Measurements from ENCODE around the gene RFPL4A. TPM values are rescaled to one million over a fixed set of nuclear protein-coding genes. Genes with fewer than 3 reads are reported as not detected.

Gene RFPL4A
- total and polyA plus RNA-seq, 2 of the 8 experiments (the other 6 are each of a cell fraction or from before 2014, with no cell fraction given): not detected

DNA sequence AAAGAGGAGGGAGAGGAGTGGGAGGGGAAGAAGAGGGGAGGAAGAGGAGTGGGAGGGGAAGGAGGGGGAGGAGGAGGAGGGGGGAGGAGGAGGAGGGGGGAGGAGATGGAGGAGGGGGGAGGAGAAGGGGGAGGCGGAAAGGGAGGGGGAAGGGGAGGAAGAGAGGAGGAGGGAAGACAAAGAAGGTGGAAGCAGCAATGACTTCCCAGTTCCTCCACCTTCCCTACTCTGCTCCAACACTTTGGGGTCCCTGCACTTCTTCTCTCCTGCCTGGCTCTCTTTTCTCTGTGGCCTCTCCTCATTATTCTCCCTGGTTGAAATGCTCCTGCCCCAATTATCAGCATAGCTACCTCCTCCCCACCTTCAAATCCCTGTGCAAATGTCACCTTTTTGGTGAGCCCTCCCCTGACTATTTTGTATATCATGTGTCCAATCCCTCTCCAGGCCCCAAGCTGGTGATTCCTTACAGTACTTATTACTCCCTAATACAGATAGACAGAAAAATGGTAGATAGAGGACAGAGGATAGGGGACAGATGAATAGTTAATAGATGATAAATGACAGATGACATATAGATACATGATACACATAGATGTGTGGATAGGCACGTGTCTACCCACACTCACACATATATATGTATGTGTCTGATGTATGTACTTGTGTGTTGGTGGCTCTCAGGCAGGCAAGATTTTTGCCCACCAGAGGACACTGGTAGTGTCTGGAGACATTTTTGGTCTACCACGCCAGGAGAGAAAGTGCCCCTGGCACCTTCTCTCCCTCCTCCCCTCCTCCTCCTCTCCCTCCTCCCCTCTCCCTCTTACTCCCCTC, 45.9 kb upstream of the RFPL4A start:
- no peaks in the 10 kb centered on the region for H3K79me2 ChIP-seq (ENCODE audit: control insufficient read depth in 1 of 2, insufficient read depth in 2 of 2, low read length in 2 of 2)
- H3K4me1 ChIP-seq (replicated peaks in 1 of 4; ENCODE audit: control insufficient read depth in 3 of 4, insufficient read depth in 4 of 4, low read length in 3 of 4): no peaks in the 10 kb centered on the region
- no peak overlapping the region for H3K27ac ChIP-seq (ENCODE audit: low read depth, low read length)
- no peaks in the 10 kb centered on the region for H3K79me1 ChIP-seq (ENCODE audit: low read depth, low read length)
- H4K5ac ChIP-seq (ENCODE audit: insufficient read length, low read depth, low read length): no peak overlapping the region
- no peak overlapping the region for H4K91ac ChIP-seq (replicated peaks; ENCODE audit: insufficient read length, low read length)
- H3K27me3 ChIP-seq (replicated peaks in 1 of 4; ENCODE audit: control insufficient read depth in 3 of 4, extremely low read depth in 1 of 4, insufficient read depth in 3 of 4, low read length in 3 of 4): no peaks in the 10 kb centered on the region
- H3K9ac ChIP-seq (replicated peaks in 1 of 4; ENCODE audit: extremely low read depth in 1 of 4, low read depth in 3 of 4, low read length in 3 of 4): no peak overlapping the region
- no peak overlapping the region for H3K18ac ChIP-seq (ENCODE audit: extremely low read depth, low read length)
- no peak overlapping the region for H3K56ac ChIP-seq (replicated peaks; ENCODE audit: insufficient read length, low read depth, low read length)
- H2BK12ac ChIP-seq (ENCODE audit: low read depth, low read length): no peak overlapping the region
- H4K8ac ChIP-seq (ENCODE audit: extremely low read depth, insufficient read depth, low read length): no peak overlapping the region
- no peaks in the 10 kb centered on the region for H4K20me1 ChIP-seq (replicated peaks in 1 of 2; ENCODE audit: control insufficient read depth in 1 of 2, insufficient read depth in 2 of 2, low read length in 2 of 2)
- H3K9me3 ChIP-seq (ENCODE audit: insufficient read depth in 2 of 2, low read depth in 1 of 2, low read length in 1 of 2): peaks cover 53 to 70% of the 10 kb centered on the region in 2 experiments
- H3K4ac ChIP-seq (replicated peaks; ENCODE audit: insufficient read length, low read depth, low read length): no peak overlapping the region
- H2BK15ac ChIP-seq (ENCODE audit: low read length): no peak overlapping the region
- no peak for DNase-seq (ENCODE audit: low read depth in 1 of 2, low spot score in 2 of 2)
- FAIRE-seq: no peak
- H3K23me2 ChIP-seq (ENCODE audit: low read depth, low read length): no peaks in the 10 kb centered on the region
- H2AK5ac ChIP-seq (ENCODE audit: low read depth, low read length): no peak overlapping the region
- H3K36me3 ChIP-seq (ENCODE audit: control insufficient read depth in 2 of 4, insufficient read depth in 4 of 4, low read length in 3 of 4): no peaks in the 10 kb centered on the region
- no peak overlapping the region for H2AFZ ChIP-seq (ENCODE audit: low read length)
- ChIA-PET CTCF (ENCODE audit: partially characterized antibody) (no interaction called here), POLR2A (ENCODE audit: partially characterized antibody) (no interaction called here)
- H2BK120ac ChIP-seq (replicated peaks; ENCODE audit: low read depth, low read length): no peak overlapping the region
- no peak overlapping the region for H3K4me2 ChIP-seq (ENCODE audit: insufficient read depth in 1 of 2, low read depth in 2 of 2, low read length in 2 of 2)
- 73% methylated on average over 1 of the region's 3 CpGs; no CpG with 5 or more reads in 1 of the 2 experiments for WGBS, 2 experiments (ENCODE audit: extremely low coverage in 1 of 2, insufficient coverage in 1 of 2, insufficient read length in 1 of 2, insufficient replicate concordance in 2 of 2, low coverage in 1 of 2, low lambda C conversion rate in 2 of 2, missing lambda C conversion rate in 1 of 2)
- no peak overlapping the region for H3K23ac ChIP-seq (ENCODE audit: insufficient read length)
- no peak overlapping the region for H2BK20ac ChIP-seq (ENCODE audit: low read length)
- no peak overlapping the region for H3K14ac ChIP-seq (ENCODE audit: insufficient read length)
- no peak overlapping the region for H3K4me3 ChIP-seq (ENCODE audit: extremely low read depth in 1 of 4, insufficient read depth in 2 of 4, low read depth in 3 of 4, low read length in 4 of 4)
- no peak overlapping the region for H2BK5ac ChIP-seq (ENCODE audit: low read depth, low read length)
- TF ChIP-seq SRF (IDR thresholded peaks at IDR 0.05; ENCODE audit: low read depth, low read length): no peak
- TF ChIP-seq RBBP5 (IDR thresholded peaks at IDR 0.05; ENCODE audit: borderline replicate concordance, low read depth, low read length): no peak
- TF ChIP-seq TAF7 (optimal IDR thresholded peaks at IDR 0.05; ENCODE audit: borderline replicate concordance, low read depth, low read length): no peak
- TF ChIP-seq, protein P1, sequence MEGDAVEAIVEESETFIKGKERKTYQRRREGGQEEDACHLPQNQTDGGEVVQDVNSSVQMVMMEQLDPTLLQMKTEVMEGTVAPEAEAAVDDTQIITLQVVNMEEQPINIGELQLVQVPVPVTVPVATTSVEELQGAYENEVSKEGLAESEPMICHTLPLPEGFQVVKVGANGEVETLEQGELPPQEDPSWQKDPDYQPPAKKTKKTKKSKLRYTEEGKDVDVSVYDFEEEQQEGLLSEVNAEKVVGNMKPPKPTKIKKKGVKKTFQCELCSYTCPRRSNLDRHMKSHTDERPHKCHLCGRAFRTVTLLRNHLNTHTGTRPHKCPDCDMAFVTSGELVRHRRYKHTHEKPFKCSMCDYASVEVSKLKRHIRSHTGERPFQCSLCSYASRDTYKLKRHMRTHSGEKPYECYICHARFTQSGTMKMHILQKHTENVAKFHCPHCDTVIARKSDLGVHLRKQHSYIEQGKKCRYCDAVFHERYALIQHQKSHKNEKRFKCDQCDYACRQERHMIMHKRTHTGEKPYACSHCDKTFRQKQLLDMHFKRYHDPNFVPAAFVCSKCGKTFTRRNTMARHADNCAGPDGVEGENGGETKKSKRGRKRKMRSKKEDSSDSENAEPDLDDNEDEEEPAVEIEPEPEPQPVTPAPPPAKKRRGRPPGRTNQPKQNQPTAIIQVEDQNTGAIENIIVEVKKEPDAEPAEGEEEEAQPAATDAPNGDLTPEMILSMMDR (IDR thresholded peaks at IDR 0.05; ENCODE audit: control extremely low read depth in 1 of 3, insufficient read depth in 1 of 3, low read depth in 1 of 3, low read length in 3 of 3): no peak
- no peak for TF ChIP-seq BRCA1 (IDR thresholded peaks at IDR 0.05; ENCODE audit: low read depth, low read length)
- no peak for TF ChIP-seq SIN3A (conservative IDR thresholded peaks at IDR 0.05 in 1 of 2, IDR thresholded peaks at IDR 0.05 in 1 of 2; ENCODE audit: low read depth in 1 of 2, low read length in 2 of 2)
- TF ChIP-seq GABPA (IDR thresholded peaks at IDR 0.05; ENCODE audit: borderline replicate concordance, insufficient read depth, low read length): no peak
- TF ChIP-seq EZH2 (IDR thresholded peaks at IDR 0.05; ENCODE audit: low read depth, low read length, severe bottlenecking): no peak
- no peak for TF ChIP-seq JUND (IDR thresholded peaks at IDR 0.05; ENCODE audit: low read length)

Measured in H1 (cell line).